NB4 (cell line): Measurements from ENCODE around the gene TGIF1.

Source experiments
- CTCF ChIP-seq: IDR thresholded peaks from one replicate; pipeline ENCODE4 v1.5.1; 2012; ENCODE audit warnings: low read depth, low read length
- MAX ChIP-seq: IDR thresholded peaks from 2 replicates; pipeline ENCODE4 v1.6.1; 2011; ENCODE audit warnings: low read depth, low read length
- MYC ChIP-seq: IDR thresholded peaks from 2 replicates; pipeline ENCODE4 v1.6.1; 2011; ENCODE audit warnings: low read depth, low read length

DNA sequence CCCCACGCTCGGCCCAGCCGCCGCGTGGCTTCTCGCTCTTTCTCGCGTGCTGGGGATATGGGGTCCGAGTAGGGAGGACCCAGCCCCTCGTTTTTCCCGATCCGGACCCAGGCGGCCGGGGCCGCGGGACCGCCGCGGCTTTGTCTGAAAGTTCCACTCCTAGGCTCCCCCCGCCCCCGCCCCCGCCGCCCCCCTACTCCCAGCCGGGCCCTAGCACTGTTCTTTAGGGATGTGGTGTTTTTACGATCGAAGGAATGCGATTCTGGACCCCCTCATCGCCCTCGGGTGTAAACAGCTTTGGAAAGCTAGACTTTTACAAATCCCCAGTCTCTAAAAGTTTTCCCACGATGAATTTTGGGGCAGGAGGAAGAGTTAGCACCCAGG, 819 bp downstream of the TGIF1 start:
- no peak for TF ChIP-seq CTCF
- no peak for TF ChIP-seq MYC
- TF ChIP-seq MAX: no peak
